Posterior cingulate gyrus (tissue), 11 donors: Measurements from ENCODE around the gene IFITM1.
A peak's percentile ranks its signal among the peaks of the same experiment; 100 is the strongest.
"Not testable (repeated sequence)": the region's sequence is repeated elsewhere in the genome, so short reads cannot be mapped to it uniquely, and the experiment has no call there.

Experiments used
- DNase-seq, 10 donors: peaks; one replicate each; pipeline versions ENCODE4 v3.0.0 to v3.0.0-alpha.2; 2020 to 2021; ENCODE audit warnings: mixed read lengths in 3 of 10
- intact Hi-C: fragments of 100-400 bp; cut with DNase I; formaldehyde crosslinking; loops from one replicate; pipeline ENCODE4 v1.15.1; 2023

IFITM1 gene

DNA sequence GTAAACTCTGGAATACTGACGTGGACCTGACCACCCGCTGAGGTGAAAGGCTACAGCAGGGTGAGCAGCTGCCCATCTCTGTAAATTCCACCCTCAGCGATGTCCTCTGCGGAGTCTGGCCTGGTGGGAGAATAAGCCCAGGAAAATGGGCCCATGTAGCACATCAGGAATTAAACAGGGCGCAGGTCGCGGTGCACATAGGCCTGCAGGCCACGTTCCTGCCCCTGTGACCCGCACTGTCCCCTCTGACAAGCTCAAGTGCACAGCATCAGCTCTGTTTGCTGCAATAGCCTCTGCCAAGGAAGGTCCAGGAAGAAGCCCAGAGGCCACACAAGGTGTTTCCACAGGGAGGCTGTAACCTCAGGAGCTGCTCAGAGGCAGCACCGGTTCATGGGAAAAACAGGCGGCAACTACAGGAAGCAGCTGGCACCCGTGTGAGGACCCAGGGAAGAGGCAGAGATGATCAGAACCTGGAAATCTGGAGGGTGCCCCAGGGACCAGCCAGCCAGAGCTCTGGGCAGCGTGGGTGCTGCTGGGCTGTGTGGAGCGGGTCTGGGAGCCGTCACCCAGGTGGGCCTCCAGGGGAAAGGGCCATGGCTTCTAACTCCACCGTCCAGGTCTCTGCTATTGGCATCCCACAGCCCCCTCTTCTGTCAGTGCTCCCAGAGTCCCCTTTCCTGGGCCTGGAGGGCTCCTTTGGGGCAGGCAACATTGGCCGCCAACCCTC is 7.0 kb upstream of the IFITM1 start:
- peak in 1 of 10 donors; percentile 53 for DNase-seq
- intact Hi-C loops: loop anchor here (10.0 kb wide), 1 partner anchor 48 kb away; no protein-coding TSS in a partner anchor

DNA sequence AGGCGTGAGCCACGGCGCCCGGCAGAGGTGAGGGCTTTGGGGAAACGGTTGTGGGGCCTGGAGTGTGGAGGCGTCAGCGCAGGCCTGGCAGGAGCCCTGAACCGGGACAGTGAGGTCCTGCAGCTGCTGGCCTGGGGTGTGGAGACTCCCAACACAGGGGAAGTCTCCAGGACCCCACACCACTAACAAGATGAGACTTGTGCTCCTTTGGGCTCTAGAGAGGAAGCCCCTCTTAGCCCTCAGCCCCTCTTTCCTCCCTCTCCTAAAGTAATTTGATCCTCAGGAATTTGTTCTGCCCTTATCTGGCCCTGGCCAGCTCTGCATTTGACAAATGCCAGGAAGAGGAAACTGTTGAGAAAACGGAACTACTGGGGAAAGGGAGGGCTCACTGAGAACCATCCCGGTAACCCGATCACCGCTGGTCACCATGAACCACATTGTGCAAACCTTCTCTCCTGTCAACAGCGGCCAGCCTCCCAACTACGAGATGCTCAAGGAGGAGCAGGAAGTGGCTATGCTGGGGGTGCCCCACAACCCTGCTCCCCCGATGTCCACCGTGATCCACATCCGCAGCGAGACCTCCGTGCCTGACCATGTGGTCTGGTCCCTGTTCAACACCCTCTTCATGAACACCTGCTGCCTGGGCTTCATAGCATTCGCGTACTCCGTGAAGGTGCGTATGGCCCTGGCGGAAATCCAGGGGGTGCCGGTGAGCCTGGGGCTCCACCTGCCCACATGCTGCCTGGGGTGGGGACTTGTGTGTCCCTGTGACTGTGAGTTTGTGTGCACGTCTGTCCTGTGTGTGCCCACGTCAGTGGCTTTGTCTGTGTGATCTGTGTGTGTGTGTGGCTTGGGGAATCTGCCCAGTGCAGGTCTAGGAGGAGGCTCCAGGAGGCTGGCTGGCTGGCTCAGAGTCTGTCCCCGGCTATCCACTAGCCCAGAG is 5.8 kb upstream of the IFITM1 start, which contains the start of gene IFITM2:
Gene IFITM2, plus strand, starts transcription at position 51 of the 943 bp plus-strand sequence. Its CDS starts 377 bp downstream, at position 428.
- DNase-seq: peak in 4 of 10 donors; percentile 26 to 75 (median 49)
- intact Hi-C loops: loop anchor here (10.0 kb wide), 1 partner anchor 47 kb away; no protein-coding TSS in a partner anchor

DNA sequence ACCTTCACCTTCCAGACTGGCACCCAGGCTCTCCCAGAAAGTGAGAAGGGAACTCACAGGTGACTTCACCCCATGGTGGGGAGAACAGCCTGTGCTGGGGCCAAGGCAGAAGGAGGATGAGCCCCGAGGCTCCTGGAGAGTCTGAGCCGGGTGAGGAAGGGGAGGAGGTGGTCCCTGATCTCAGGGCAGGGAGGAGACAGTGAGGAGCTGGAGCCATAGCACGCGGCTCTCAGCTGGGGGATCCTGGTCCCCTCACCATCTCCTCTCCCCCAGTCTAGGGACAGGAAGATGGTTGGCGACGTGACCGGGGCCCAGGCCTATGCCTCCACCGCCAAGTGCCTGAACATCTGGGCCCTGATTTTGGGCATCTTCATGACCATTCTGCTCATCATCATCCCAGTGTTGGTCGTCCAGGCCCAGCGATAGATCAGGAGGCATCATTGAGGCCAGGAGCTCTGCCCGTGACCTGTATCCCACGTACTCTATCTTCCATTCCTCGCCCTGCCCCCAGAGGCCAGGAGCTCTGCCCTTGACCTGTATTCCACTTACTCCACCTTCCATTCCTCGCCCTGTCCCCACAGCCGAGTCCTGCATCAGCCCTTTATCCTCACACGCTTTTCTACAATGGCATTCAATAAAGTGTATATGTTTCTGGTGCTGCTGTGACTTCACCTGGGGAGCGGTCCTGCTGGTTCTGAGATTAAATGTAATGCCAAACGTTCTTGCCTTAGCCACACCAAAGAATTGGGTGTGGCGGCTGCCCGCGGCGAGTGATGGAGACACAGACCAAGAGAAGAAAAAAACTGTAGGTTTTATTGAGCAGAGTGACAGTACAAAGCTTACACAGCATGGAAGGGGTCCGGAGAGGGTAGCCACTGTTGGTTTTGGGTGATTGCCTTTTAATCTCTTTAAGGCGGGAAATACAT is 4.8 kb upstream of the IFITM1 start:
- DNase-seq: peak in 1 of 10 donors; percentile 42

DNA sequence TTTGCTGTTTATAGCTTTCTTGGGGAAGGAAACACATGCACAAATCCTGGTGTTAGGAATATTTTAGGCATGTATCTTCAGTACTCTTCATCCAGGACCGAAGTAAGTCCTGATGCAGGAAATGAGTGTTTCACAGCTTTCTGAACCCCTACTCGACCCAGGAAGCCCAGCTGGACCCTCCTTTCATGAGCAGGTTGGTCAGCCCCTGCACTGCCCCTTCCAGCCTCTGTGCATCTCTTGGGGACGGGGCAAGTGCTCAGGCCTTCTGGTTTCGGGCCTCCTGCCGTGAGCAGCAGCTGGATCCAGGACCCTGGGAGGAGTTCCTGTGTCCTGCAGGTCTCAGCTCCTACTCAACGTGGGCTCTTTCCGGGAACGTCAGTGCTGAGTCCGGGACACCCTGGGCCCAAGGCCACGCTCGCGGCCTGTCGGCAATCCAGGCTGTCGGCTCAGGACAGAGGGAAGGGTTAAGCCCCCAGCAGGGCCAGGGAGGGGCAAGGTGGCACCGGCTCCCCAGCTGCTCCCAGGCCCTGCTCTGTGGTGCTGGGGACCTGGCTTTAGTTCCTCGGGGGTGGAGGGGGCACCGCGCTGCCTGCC is 3.8 kb upstream of the IFITM1 start:
- intact Hi-C loops: loop anchor here (10.0 kb wide), 1 partner anchor 45 kb away; no protein-coding TSS in a partner anchor
- DNase-seq: peak in 1 of 10 donors; percentile 37

More for the DNA sequence above, 4.8 kb upstream of the IFITM1 start:
- intact Hi-C loops: loop anchor here (10.0 kb wide), 1 partner anchor 46 kb away; no protein-coding TSS in a partner anchor

DNA sequence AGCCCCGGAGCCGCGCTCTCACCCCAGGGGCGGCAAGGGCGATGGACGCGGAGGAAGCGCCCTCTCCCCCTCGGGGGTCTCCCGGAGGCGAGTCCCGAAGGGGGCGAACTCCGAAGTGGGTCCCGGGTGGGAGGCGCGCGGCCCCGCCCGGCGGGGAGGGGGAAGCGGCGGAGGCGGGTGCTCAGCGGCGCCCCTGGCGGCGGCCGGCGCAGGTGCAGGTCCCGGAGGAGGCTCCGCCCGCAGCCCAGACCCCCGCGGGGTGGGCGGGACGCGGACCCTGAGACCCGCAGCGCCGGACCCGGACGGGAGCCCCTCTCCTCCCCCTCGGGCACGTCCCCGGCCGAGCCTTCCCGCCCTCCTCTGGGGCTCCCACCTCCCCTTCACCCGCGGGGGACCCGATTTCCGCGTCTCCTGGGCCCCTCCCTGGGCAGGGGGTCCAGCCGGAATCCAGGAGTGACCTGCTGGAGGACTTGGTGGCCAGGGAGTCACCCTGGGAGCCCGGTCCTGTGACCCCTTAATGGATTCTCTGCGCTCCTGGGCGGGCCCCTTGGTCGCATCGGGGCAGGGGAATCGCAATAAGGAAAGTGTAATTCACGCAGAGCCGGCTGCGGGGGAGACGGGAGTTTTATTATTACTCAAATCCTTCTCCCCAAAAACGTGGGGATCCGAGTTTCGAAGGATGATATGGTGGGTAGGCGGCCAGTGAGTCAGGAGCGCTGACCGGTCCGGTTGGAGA is 2.7 kb upstream of the IFITM1 start:
- DNase-seq: peak in 1 of 10 donors; percentile 10
- intact Hi-C loops: not testable (repeated sequence)

DNA sequence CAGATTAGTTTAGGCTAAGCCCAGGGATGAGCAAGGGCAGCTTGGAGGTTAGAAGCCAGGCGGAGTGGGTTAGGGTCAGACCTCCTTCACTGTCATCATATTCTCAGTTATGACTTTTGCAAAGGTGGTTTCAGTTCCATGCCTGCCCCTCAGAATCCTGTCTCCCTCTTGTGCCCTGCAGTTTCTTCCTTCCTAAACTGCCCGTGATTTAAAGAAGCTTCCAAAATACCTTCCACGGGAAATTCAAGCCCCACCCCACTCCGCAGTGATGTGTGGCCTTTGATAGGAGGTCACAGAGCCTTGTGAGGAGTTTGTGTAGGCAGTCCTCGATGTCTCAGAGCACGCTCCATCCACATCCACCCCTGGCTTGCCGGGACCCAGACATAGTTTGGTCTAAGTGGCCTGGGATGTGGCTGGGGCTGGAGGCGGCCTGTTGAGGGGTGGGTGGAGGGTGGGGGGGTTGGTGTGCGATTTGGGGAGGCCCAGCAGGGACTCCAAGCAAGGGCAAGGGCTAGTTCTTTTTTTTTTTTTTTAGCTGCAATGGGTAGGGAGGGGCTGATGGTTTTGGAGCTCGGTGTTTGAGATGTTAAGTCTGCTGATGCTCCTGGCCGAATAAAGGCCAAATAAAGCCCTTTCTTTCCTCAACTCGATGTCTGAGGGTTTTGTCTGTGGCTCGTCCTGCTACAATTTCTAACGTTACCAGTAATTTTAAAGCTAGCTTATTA is 1.6 kb upstream of the IFITM1 start:
- DNase-seq: peak in 1 of 10 donors; percentile 25
- intact Hi-C loops: no loop called here

DNA sequence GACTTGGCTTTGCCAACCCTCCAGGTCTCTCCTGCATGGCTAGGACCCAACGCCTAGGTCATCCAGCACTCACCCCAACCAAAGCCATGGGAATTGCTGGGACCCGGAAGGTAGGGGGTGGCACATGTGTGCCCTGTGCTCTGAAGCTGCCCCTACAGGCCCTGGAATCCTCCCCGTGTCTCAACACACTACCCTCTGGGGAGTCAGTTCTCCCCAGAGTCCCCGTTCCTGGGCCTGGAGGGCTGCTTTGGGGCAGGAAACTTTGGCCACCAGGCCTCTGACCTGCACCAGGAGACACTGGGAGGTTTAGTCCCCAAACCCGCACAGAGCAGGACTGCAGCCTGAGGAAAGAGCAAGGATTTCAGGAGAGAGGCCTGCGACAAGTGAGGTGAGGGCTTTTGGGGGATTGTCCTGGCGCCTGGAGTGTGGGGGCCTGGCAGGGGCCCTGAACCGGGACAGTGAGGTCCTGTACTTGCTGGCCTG is 495 bp upstream of the IFITM1 start:
- intact Hi-C loops: no loop called here
- peak in 1 of 10 donors; percentile 48 for DNase-seq

DNA sequence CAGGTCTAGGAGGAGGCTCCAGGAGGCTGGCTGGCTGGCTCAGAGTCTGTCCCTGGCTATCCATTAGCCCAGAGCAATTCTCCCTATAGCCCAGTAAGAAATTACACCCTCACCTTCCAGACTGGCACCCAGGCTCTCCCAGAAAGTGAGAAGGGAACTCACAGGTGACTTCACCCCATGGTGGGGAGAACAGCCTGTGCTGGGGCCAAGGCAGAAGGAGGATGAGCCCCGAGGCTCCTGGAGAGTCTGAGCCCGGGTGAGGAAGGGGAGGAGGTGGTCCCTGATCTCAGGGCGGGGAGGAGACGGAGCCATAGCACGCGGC is 675 bp downstream of the IFITM1 start:
- DNase-seq: peak in 1 of 10 donors; percentile 42
- intact Hi-C loops: not testable (repeated sequence)

DNA sequence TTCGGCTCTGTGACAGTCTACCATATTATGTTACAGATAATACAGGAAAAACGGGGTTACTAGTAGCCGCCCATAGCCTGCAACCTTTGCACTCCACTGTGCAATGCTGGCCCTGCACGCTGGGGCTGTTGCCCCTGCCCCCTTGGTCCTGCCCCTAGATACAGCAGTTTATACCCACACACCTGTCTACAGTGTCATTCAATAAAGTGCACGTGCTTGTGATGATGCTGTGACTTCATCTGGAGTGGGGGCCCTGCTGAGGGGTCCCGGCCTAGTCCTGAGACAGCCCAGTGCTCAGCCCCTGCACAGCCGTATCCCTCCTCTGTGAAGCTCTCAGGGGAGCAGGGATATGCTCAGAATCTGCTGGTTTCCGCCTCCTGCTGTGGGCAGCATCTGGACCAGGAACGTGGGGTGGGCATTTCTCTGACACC is 1.2 kb downstream of the IFITM1 start:
- DNase-seq: peak in 2 of 10 donors; percentile 3 to 64
- intact Hi-C loops: no loop called here

DNA sequence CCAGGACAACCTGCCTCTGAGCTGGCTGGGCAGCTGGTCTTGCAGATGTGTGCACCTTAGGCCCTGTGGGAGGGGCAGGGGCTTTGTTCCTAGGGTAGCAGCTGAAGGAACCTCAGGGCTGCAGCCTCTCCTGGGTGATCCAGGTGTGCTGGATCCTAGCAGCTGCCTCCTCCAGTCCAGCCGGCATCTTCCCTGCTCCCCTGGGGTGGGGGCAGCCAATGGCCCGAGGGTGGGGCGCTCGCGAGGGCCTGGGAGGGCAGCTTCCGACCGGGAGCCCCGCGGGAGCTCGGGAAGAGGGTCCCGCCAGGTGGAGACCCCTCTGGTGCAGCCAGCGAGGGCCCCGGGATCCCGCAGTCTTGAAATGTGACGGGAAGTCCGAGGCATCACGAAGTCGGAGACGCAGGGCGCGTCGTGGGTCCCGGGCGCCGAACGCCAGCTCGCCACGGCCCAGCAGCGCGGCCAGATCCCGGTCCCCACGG is 1.7 kb downstream of the IFITM1 start:
- DNase-seq: peak in 3 of 10 donors; percentile 3 to 73 (median 66)
- intact Hi-C loops: no loop called here

DNA sequence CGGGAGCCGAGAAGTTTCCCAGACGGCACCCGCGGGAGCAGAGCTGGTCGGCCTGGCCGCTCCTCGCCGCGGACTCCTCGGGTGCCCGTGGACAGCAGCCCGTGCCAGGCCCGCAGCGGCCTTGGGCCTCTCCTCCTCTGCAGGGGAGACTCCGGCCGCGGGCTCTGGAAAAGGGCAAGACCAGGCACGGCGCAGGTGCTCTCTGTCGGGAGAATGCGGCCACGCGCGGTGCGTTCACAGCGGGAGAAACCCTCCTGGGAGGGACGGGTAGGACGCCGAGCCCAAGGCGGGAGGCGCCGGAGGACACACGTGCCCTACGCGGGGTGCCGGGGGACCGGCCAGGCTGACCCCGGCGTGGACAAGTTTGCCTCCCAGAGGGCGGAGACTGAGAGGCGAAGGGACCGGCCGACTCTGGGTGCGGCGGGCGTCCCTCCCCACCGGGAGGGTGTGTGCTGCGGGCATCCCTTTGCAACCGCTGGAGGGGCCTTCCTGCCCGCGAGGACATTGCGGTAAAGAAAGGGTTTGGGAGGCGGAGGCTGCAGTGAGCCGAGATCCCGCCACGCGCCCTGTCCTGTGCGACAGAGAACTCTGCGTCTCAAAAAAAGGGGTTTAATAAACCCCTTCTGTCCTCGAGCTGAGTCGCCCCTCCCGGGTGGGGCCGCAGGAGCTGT is 2.3 kb downstream of the IFITM1 start:
- intact Hi-C loops: no loop called here
- DNase-seq: peak in 4 of 10 donors; percentile 10 to 84 (median 61)

DNA sequence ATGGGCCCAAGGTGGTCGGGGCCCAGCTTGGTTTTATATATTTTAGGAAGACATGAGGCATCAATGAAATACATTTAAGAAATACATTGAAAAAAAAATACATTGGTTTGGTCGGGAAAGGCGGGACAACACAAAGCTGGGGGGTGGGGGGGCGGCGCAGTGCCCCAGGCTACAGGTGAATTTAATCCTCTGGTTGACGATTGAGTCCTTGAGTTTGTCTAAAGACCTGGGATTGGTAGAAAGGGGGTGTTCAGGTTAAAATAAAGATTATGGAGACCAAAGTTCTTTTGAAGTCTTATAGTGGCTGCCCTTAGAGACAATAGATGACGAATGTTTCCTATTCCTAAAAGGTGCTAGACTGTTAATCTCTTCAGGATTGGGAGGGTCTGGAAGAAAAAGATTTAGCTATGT is 3.1 kb downstream of the IFITM1 start:
- intact Hi-C loops: no loop called here

DNA sequence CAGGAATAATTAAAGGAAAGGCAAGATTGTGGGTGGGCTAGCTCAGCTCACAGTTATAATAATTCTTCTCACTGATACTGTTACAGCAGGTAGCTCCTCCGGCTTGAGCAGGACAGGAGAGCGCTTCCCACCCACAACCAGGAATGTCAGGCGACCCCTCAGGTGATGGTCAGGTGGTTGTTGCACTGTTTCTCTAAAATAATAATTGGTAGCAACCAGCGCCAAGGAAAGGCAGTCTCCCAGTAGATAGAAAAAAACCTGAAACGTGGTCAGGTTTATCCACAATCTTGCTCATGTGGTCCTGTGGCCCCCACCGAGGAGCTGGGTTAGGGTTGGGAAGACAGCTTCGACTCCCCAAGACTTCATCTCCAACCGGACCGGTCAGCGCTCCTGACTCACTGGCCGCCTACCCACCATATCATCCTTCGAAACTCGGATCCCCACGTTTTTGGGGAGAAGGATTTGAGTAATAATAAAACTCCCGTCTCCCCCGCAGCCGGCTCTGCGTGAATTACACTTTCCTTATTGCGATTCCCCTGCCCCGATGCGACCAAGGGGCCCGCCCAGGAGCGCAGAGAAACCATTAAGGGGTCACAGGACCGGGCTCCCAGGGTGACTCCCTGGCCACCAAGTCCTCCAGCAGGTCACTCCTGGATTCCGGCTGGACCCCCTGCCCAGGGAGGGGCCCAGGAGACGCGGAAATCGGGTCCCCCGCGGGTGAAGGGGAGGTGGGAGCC is 4.0 kb downstream of the IFITM1 start:
- peak in 1 of 10 donors; percentile 10 for DNase-seq
- intact Hi-C loops: not testable (repeated sequence)

More for the DNA sequence above, 3.1 kb downstream of the IFITM1 start:
- DNase-seq: no peak

DNA sequence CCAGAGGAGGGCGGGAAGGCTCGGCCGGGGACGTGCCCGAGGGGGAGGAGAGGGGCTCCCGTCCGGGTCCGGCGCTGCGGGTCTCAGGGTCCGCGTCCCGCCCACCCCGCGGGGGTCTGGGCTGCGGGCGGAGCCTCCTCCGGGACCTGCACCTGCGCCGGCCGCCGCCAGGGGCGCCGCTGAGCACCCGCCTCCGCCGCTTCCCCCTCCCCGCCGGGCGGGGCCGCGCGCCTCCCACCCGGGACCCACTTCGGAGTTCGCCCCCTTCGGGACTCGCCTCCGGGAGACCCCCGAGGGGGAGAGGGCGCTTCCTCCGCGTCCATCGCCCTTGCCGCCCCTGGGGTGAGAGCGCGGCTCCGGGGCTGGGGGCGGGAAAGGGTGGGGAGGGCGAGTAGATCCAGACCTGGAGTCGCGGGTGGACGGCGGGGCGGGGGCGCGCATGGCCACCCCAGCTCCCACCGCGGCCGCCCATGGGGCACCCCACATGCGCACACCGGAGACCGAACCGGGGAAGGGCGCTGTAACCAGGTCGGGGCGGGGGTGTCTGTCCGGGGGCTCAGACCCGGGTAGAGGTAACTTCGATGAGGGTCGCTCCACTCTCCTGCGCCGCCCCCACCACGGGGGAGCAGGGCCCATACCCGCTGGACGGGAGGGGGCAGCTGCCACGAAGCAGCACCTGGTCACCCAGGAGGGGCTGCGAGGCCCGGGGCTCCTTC is 4.7 kb downstream of the IFITM1 start:
- DNase-seq: peak in 2 of 10 donors; percentile 44 to 57
- intact Hi-C loops: not testable (repeated sequence)

DNA sequence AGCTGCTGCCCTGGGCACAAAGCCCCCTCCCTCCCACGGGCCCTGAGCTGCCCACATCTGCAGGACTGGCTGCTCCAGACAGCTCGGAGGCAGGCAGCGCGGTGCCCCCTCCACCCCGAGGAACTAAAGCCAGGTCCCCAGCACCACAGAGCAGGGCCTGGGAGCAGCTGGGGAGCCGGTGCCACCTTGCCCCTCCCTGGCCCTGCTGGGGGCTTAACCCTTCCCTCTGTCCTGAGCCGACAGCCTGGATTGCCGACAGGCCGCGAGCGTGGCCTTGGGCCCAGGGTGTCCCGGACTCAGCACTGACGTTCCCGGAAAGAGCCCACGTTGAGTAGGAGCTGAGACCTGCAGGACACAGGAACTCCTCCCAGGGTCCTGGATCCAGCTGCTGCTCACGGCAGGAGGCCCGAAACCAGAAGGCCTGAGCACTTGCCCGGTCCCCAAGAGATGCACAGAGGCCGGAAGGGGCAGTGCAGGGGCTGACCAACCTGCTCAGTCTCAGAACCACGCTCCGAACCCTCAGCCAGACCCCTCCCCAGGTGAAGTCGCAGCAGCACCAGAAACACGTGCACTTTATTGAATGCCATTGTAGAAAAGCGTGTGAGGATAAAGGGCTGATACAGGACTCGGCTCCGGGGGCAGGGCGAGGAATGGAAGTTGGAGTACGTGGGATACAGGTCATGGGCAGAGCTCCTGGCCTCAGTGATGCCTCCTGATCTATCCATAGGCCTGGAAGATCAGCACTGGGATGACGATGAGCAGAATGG is 5.5 kb downstream of the IFITM1 start:
- intact Hi-C loops: not testable (repeated sequence)
- DNase-seq: peak in 2 of 10 donors; percentile 41 to 73
